Measurements from ENCODE around the gene GET3. TPM values are rescaled to one million over a fixed set of nuclear protein-coding genes. Genes with fewer than 3 reads are reported as not detected.
"Not testable (repeated sequence)": the region's sequence is repeated elsewhere in the genome, so short reads cannot be mapped to it uniquely, and the experiment has no call there.

The GET3 gene
- total and polyA plus RNA-seq, 5 experiments from 2014 or later: 26.7 to 72.3 (median 46.8) TPM

DNA sequence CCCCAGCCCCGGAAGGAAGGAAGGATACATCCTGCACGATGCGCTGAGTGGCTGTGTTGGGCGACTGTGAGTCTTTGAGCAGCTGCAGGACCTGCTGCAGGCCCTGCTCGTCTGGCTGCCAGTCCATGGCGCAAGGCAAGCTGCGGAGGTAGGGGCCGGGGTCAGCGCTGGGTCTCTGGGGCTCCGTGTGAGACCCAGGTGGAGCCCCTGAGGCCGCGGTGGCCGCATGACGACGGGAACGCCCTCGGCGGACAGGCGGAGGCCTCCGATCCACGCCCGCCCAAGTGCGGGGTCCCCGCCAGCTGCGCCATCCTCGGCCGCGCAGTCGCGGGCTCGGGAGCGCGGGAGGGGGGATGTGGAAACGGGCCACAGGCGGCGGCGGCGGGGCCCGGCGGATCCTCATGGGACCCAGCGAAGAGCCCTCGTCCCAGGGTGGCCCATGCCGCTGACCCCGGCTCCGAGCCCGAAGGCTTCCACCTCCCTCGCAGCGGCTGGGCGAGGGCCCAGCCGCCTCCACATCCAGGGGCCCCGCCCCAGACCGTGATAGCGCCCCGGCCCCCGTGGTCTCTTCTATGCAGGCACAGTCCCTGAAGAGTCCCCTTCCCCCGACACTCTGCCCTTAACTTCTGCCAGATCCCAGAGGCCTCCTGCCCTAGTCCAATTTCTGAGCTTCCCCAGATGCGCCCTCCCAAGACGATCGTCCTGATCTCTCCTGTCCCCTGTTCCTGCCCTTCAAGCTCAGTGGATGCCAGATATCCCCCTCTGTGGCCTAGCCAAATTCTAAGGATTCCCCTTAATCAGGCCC is 16.2 kb upstream of the GET3 start:
- Mint-ChIP-seq H3K27me3 (no peaks in the 10 kb centered on the region), H3K4me1 (peaks cover 31 to 51% (median 47%) of the 10 kb centered on the region in 4 donors), H3K27ac (peak overlapping the region; percentile 85 to 96 (median 91)), H3K36me3 (peaks cover 0 to 25% (median 0%) of the 10 kb centered on the region in 3 donors), H3K9me3 (no peaks in the 10 kb centered on the region), H3K4me3 (peak overlapping the region; percentile 84 to 96 (median 90))
- POLR2A ChIA-PET: interaction anchor here (0.5 to 8.7 kb wide), 8 partner anchors 14 to 1802 kb away, joined by 3 to 158 read pairs (median 6); partner anchors contain the start of genes DHPS, FBXW9, GET3 and TRIR
- DNase-seq: peak in 1 of 10 donors; percentile 13
- no peak for ATAC-seq

DNA sequence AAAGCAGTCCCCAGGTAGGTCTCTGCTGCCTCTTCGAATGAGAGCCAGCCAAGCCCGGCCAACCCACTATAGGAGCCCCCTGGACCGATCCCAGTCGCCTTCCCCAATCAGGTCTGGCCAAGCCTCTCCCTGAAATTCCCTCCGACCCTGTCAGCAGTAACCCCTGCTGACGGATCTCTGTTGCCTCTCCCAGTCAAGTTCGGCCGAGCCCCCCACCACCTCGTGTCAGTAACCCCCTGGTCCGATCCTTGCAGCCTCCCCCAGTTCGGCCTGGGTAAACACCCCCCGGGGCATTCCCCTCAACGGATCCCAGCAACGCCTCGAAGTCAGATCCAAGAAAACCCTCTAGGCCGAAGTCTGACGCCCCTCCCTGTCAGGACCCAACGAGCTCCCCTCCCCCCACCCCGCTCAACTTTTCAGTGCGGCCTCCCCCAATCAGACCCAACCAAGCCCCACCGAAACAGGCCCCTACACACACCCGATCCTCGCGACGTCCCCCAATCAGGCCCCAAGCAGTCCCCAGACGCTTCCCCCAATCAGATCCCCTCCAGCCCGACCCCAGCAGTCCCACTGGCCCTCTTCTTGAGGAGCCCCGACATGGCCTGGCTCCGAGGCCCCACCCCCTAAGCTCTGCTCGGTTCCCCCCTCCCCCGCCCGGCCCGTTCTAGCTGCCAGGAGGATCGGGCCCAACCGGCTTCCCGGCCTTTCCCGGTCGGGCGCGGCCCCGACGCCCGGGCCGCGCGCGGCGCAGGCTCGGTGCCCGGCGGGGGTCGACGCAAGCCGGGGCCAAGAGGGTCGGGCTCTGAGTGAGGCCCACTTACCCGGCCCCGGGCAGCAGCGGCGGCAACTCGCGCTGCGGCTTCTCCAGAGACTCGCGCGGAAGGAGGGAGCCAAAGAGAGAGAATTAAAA is 15.4 kb upstream of the GET3 start:
- H3K4me1 Mint-ChIP-seq: peaks cover 28 to 48% (median 41%) of the 10 kb centered on the region in 4 donors
- POLR2A ChIA-PET: interaction anchor here (0.7 to 8.7 kb wide), 11 partner anchors 13 to 909 kb away, joined by 3 to 158 read pairs (median 4); partner anchors contain the start of genes DHPS, FBXW9, GET3 and JUNB
- peak in 9 of 10 donors; percentile 8 to 73 (median 48) for DNase-seq
- H3K4me3 Mint-ChIP-seq: peak overlapping the region; percentile 85 to 96 (median 93)
- H3K9me3 Mint-ChIP-seq: no peaks in the 10 kb centered on the region
- no peaks in the 10 kb centered on the region for H3K27me3 Mint-ChIP-seq
- H3K36me3 Mint-ChIP-seq: peaks cover 0 to 20% (median 0%) of the 10 kb centered on the region in 3 donors
- peak overlapping the region; percentile 88 to 96 (median 92) for H3K27ac Mint-ChIP-seq
- ATAC-seq: peak; percentile 45 to 49

DNA sequence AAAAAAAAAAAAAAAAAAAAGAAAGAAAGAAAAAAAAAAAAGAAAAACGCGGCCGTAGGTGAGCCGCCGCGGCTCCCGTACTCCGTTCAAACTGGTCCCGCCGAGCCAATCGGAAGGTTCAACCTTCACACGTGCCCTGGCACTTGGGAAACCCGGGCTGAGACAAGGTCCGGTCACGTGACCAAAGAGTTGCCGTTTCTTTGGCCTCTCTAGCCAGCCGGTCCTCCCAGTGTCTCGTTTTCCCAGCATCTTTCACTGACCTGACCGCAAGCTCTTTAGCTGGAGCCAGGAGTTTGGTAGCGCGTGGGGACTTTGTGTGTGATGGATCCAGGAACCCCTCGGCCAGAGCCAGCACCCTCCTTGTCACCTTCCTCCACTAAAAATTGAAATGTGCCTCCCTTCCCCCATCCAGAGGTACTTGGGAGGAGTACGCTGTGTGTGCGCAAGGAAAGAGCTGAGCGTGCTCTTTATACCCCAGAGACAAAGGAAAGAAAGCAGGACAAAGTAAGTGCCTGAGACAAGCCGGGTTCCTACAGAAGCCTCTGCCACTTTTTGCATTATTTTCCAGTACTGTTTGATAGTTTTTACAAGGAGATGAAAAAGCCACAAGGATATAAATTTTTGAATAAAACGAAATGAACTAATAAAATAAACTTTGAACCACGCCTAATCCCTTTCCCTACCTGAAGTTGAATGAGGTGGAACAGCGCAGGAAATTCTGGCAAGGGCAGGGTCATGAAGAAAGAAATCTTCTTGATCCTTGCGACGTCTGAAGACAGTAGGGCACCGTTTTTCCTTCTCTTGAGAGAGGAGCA is 14.5 kb upstream of the GET3 start:
- Mint-ChIP-seq H3K4me1 (peaks cover 28 to 47% (median 40%) of the 10 kb centered on the region in 4 donors), H3K27ac (peak overlapping the region; percentile 88 to 97 (median 93)), H3K36me3 (peaks cover 0 to 17% (median 0%) of the 10 kb centered on the region in 3 donors), H3K4me3 (peak overlapping the region; percentile 85 to 96 (median 92)), H3K9me3 (no peaks in the 10 kb centered on the region), H3K27me3 (no peaks in the 10 kb centered on the region)
- POLR2A ChIA-PET: interaction anchor here (0.5 to 8.7 kb wide), 19 partner anchors 12 to 1628 kb away, joined by 3 to 158 read pairs (median 4); partner anchors contain the start of genes DHPS, FBXW9, GET3 and JUNB
- DNase-seq: peak; percentile 83 to 98 (median 92)
- ATAC-seq: peak; percentile 88 to 92

DNA sequence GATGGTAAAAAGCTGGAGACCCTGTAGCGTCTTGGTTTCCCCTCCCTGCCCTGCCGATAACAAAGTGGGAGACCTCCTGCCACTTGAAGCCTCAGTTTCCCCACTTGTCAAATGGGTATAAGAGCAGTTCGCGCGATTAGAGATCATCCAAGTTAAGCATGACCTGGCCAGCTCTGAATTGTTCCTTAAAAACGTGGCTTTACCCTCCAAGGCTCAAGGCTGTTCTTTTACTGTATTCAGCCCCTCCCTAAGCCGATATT is 14.0 kb upstream of the GET3 start:
- no peak for ATAC-seq
- no peak for DNase-seq
- H3K27ac Mint-ChIP-seq: peak overlapping the region in 9 of 10 donors; percentile 88 to 97 (median 93)
- H3K4me3 Mint-ChIP-seq: peak overlapping the region; percentile 85 to 96 (median 92)
- POLR2A ChIA-PET: interaction anchor here (0.5 to 8.7 kb wide), 13 partner anchors 12 to 1628 kb away, joined by 3 to 158 read pairs (median 4); partner anchors contain the start of genes DHPS, FBXW9, GET3 and RNASEH2A
- H3K27me3 Mint-ChIP-seq: no peaks in the 10 kb centered on the region
- H3K9me3 Mint-ChIP-seq: no peaks in the 10 kb centered on the region
- peaks cover 0 to 21% (median 0%) of the 10 kb centered on the region in 3 donors for H3K36me3 Mint-ChIP-seq
- peaks cover 28 to 47% (median 40%) of the 10 kb centered on the region in 4 donors for H3K4me1 Mint-ChIP-seq

DNA sequence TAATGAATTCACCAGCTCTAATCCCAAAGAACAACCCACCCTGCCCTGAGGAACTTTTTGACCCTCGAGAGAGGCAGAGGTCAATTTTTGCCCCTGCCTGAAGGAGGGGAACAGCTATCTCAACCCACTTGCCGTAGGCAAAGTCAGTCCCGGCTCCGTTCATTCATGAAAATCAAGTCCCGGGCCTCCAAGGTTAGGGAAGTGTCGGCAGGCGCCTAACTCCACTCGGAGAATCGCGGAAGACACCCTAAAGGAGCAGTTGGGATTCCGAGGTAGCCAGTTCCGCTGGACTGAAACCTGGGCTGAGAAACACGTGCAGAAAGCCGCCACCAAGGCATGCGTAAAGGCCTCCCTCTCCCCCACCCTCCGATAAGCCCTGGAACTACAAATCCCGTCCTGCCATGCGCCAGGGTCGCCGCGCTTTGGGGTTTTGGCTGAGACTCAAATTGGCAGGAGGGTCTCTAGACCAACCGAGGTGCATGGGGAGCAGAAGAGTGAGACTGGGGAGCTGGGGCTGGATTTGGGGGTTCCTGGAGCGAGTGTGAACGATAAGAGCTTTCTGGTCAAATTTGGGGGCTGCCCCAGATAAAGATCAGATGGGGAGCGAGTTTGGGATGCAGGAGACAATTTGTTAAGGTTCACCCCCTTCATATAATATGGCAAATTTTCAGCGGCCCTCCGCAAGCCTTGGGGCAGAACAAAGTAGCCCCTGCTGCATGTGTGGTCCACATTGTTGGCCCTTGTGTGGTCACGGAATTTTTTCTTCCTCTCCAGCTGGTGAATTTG is 13.5 kb upstream of the GET3 start, which contains the start of gene TNPO2:
Gene TNPO2, minus strand, starts transcription at position 292 of the 786 bp plus-strand sequence. CDS start 2,955 bp downstream, outside the sequence.
- Mint-ChIP-seq H3K4me1 (peaks cover 27 to 43% (median 39%) of the 10 kb centered on the region in 4 donors), H3K27me3 (no peaks in the 10 kb centered on the region), H3K36me3 (peaks cover 0 to 21% (median 3%) of the 10 kb centered on the region in 3 donors), H3K4me3 (peak within 1 kb of the TSS; percentile 85 to 96 (median 92)), H3K27ac (peak within 1 kb of the TSS; percentile 88 to 97 (median 93)), H3K9me3 (no peaks in the 10 kb centered on the region)
- peak; percentile 33 to 79 (median 58) for DNase-seq
- ATAC-seq: peak; percentile 34 to 36
- POLR2A ChIA-PET: interaction anchor here (0.5 to 8.7 kb wide), 11 partner anchors 11 to 1629 kb away, joined by 3 to 158 read pairs (median 4); partner anchors contain the start of genes DHPS, FBXW9, GET3 and RNASEH2A

DNA sequence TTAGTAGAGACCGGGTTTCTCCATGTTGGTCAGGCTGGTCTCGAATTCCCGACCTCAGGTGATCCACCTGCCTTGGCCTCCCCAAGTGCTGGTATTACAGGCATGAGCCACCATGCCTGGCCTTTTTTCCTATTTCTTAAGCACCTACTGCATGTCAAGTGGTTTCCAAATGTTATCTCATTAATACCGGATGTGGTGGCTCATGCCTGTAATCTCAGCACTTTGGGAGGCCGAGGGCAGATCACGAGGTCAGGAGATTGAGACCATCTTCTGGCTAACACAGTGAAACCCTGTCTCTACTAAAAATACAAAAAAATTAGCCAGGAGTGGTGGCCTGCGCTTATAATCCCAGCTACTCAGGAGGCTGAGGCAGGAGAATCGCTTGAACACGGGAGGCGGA is 11.7 kb upstream of the GET3 start:
- peaks cover 0 to 30% (median 9%) of the 10 kb centered on the region in 3 donors for H3K36me3 Mint-ChIP-seq
- H3K4me3 Mint-ChIP-seq: peak overlapping the region in 1 of 10 donors; percentile 34
- peaks cover 26 to 43% (median 38%) of the 10 kb centered on the region in 4 donors for H3K4me1 Mint-ChIP-seq
- not testable (repeated sequence) for H3K27me3 Mint-ChIP-seq, DNase-seq, ATAC-seq, H3K9me3 Mint-ChIP-seq, H3K27ac Mint-ChIP-seq
- POLR2A ChIA-PET: interaction anchor here (0.7 to 8.7 kb wide), 3 partner anchors 10 to 237 kb away, joined by 3 to 158 read pairs (median 5); partner anchors contain the start of genes GET3 and TRIR

DNA sequence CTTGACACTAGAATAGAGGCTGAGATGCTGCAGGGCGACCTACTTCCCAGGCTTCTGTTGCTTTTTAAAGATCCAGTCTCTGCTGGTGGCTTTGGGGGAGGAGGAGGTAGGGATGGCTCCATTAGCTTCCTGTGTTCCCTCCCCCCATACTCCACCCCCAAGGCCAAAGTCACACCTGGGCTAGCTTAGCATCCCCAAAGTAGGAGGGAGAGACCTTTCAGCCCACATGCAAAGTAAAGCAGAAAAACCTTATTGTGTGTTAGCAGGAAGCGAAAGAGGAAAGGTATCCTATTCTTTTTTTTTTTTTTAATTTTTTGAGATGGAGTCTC is 10.3 kb upstream of the GET3 start:
- POLR2A ChIA-PET: interaction anchor here (0.7 to 8.7 kb wide), 4 partner anchors 8 to 135 kb away, joined by 3 to 158 read pairs (median 4); partner anchors contain the start of genes GET3 and TRIR
- Mint-ChIP-seq H3K4me1 (peaks cover 18 to 43% (median 33%) of the 10 kb centered on the region in 4 donors), H3K4me3 (peak overlapping the region in 2 of 10 donors; percentile 22 to 59), H3K27ac (peak overlapping the region in 4 of 10 donors; percentile 2 to 55 (median 38)), H3K27me3 (no peaks in the 10 kb centered on the region), H3K36me3 (peaks cover 0 to 36% (median 9%) of the 10 kb centered on the region in 3 donors), H3K9me3 (no peaks in the 10 kb centered on the region)
- no peak for DNase-seq
- ATAC-seq: no peak

DNA sequence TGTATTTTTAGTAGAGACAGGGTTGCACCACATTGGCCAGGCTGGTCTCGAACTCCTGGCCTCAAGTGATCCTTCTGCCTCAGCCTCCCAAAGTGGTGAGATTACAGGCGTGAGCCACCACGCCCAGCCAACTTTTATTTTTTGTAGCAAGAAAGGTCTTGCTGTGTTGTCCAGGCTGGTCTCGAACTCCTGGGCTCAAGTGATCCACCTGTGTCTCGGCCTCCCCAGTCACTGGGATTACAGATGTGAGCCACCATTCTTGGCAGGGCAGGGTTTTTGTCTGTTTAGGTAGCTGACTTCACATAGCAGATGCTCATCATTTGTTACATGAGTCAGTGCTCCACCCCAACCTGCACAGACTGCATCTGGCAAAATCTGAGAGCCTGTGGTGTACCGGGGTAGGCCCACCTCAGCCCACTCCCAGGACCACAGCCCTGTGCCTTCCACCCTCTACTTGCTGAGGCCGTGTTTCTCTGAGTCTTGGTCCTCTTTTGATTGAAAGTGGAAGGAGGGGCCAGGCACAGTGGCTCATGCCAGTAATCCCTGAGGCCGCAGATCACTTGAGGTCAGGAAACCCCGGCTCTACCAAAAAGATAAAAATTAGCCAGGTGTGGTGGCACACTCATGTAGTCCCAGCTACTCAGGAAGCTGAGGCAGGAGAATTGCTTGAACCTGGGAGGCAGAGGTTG is 9.4 kb upstream of the GET3 start:
- Mint-ChIP-seq H3K27ac (peak overlapping the region in 1 of 10 donors; percentile 7), H3K27me3 (no peaks in the 10 kb centered on the region), H3K36me3 (peaks cover 0 to 41% (median 9%) of the 10 kb centered on the region in 3 donors), H3K4me3 (no peak overlapping the region), H3K9me3 (no peaks in the 10 kb centered on the region), H3K4me1 (peaks cover 17 to 47% (median 37%) of the 10 kb centered on the region in 4 donors)
- no peak for DNase-seq
- POLR2A ChIA-PET: interaction anchor here (0.6 to 8.7 kb wide), 6 partner anchors 7 to 571 kb away, joined by 3 to 158 read pairs (median 4); partner anchors contain the start of genes GET3 and TRIR
- no peak for ATAC-seq

DNA sequence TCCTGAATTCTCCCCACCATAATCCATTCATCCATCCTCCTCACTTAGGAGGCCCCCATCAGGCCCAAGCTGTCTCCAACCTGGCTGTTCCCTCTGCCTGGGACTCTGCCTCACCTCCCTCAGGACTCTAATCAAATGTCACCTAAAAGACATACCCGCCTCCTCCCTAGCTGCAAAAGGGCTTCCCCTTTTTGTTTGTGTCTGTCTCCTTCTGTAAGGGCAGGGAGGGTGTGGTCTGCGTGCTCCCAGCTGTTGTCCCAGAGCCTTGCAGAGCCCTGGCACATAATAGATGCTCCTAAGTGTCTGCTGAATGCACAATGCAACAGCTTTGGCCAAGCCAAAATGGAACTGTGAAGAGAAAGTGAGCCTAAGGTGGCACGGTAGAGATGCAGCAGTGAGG is 7.2 kb upstream of the GET3 start:
- ATAC-seq: no peak
- H3K9me3 Mint-ChIP-seq: no peaks in the 10 kb centered on the region

DNA sequence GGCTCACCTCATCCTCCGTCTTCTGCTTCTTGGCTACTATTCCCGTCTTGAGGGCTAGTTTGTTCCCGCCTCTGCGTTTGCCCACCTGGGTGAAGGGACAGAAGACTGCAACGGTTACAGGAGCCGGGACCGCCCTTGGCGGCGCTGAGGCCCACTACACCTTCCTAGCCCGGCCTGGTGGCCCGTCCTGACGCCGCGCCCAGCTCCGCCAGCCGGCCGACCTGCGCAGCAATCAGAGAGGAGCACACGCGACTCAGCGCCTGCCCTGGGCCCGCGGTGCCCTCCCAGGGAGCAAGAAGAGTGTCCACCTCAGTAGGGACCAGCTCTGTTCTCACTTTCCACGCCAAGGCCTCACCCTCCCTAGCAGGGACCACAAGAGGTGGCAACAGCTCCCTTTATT is 6.0 kb upstream of the GET3 start:
- no peak overlapping the region for H3K4me3 Mint-ChIP-seq
- peaks cover 15 to 43% (median 33%) of the 10 kb centered on the region in 4 donors for H3K4me1 Mint-ChIP-seq
- peak overlapping the region in 1 of 10 donors; percentile 49 for H3K27ac Mint-ChIP-seq
- DNase-seq (no peak), ATAC-seq (no peak)
- POLR2A ChIA-PET: interaction anchor here (1.0 to 7.9 kb wide), 2 partner anchors 8 to 47 kb away, joined by 3 to 158 read pairs; partner anchors contain the start of gene TNPO2
- no peaks in the 10 kb centered on the region for H3K9me3 Mint-ChIP-seq
- peaks cover 0 to 46% (median 9%) of the 10 kb centered on the region in 3 donors for H3K36me3 Mint-ChIP-seq
- H3K27me3 Mint-ChIP-seq: no peaks in the 10 kb centered on the region

More for the DNA sequence above, 7.2 kb upstream of the GET3 start:
- H3K27ac Mint-ChIP-seq: peak overlapping the region in 3 of 10 donors; percentile 25 to 65 (median 57)
- no peak for DNase-seq
- H3K36me3 Mint-ChIP-seq: peaks cover 0 to 46% (median 9%) of the 10 kb centered on the region in 3 donors
- POLR2A ChIA-PET: interaction anchor here (0.7 kb wide), 2 partner anchors 13 to 150 kb away, joined by 3 to 5 read pairs; no protein-coding TSS in a partner anchor
- H3K4me3 Mint-ChIP-seq: peak overlapping the region in 2 of 10 donors; percentile 34 to 55
- no peaks in the 10 kb centered on the region for H3K27me3 Mint-ChIP-seq
- H3K4me1 Mint-ChIP-seq: peaks cover 15 to 41% (median 31%) of the 10 kb centered on the region in 4 donors

All from naive thymus-derived CD8-positive, alpha-beta T cell (primary cell).